PC-9 (cell line): ENCODE data around the gene EYA2. TPM values are rescaled to one million over a fixed set of nuclear protein-coding genes. Genes with fewer than 3 reads are reported as not detected.

Experiments
- BruUV-seq: library from RNA; stranded (reverse); fragments of 400-500 nt; replicated peaks from 2 replicates; lab custom pipeline; 2021; lab: Mats Ljungman, UMichigan
- CTCF ChIA-PET: fragments of 300-600 bp; sonication (Branson Sonifier 250); formaldehyde crosslinking; loops from one replicate; lab custom pipeline; 2022; ENCODE audit warnings: antibody characterized with exemption; lab: Charles Lee
- POLR2A ChIA-PET: fragments of 300-600 bp; sonication (Branson Sonifier 250); formaldehyde crosslinking; loops from one replicate; lab custom pipeline; 2022; ENCODE audit warnings: antibody characterized with exemption; ENCODE audit not compliant: unreplicated experiment; lab: Charles Lee
- DNase-seq, 2 experiments: peaks; one replicate each; pipeline versions ENCODE4 v3.0.0 to v3.0.0-alpha.2; 2015 to 2022; ENCODE audit warnings: mixed read lengths in 1 of 2
- H2AFZ ChIP-seq: fragments of 200-600 bp; sonication (generic); 2 replicates; pipeline ENCODE4 v1.8.1; 2017; ENCODE audit warnings: antibody characterized with exemption
- H3F3A ChIP-seq: fragments of 200-600 bp; sonication (generic); 2 replicates; pipeline ENCODE4 v1.8.1; 2017; ENCODE audit warnings: antibody characterized with exemption, mild to moderate bottlenecking, low read depth; ENCODE audit not compliant: insufficient read depth
- H3K27ac ChIP-seq: fragments of 200-600 bp; sonication (generic); 2 replicates; pipeline ENCODE4 v1.6.1; 2016; ENCODE audit warnings: mixed run types
- H3K27me3 ChIP-seq: fragments of 200-600 bp; sonication (generic); 2 replicates; pipeline ENCODE4 v1.6.1; 2016; ENCODE audit warnings: low read depth, mixed run types; ENCODE audit not compliant: insufficient read depth
- H3K36me3 ChIP-seq: fragments of 200-600 bp; sonication (generic); 2 replicates; pipeline ENCODE4 v1.6.1; 2016; ENCODE audit warnings: low read depth, mixed run types
- H3K4me1 ChIP-seq: fragments of 200-600 bp; sonication (generic); replicated peaks from 2 replicates; pipeline ENCODE4 v1.6.1; 2016; ENCODE audit warnings: mixed run types; ENCODE audit not compliant: insufficient read depth
- H3K4me2 ChIP-seq: fragments of 200-600 bp; sonication (generic); 2 replicates; pipeline ENCODE4 v1.6.1; 2017; ENCODE audit warnings: mixed run types
- H3K4me3 ChIP-seq: fragments of 200-600 bp; sonication (generic); 2 replicates; pipeline ENCODE4 v1.6.1; 2016; ENCODE audit warnings: mixed run types
- H3K79me2 ChIP-seq: fragments of 200-600 bp; sonication (generic); 2 replicates; pipeline ENCODE4 v1.6.1; 2017; ENCODE audit warnings: low read depth, mixed run types
- H3K9me2 ChIP-seq: fragments of 200-600 bp; sonication (generic); 2 replicates; pipeline ENCODE4 v1.8.1; 2017; ENCODE audit warnings: mild to moderate bottlenecking; ENCODE audit not compliant: insufficient read depth
- H3K9me3 ChIP-seq: fragments of 200-600 bp; sonication (generic); 2 replicates; pipeline ENCODE4 v1.8.1; 2016; ENCODE audit warnings: low read depth; ENCODE audit not compliant: insufficient read depth
- H4K20me1 ChIP-seq: fragments of 200-600 bp; sonication (generic); 2 replicates; pipeline ENCODE4 v1.8.1; 2017; ENCODE audit not compliant: insufficient read depth
- EZH2 ChIP-seq: fragments of 200-600 bp; sonication (generic); IDR thresholded peaks from 2 replicates; pipeline ENCODE4 v1.8.0; 2017; ENCODE audit warnings: antibody characterized with exemption, low read depth
- intact Hi-C: fragments of 100-400 bp; cut with micrococcal nuclease; formaldehyde crosslinking; loops from one replicate; pipeline ENCODE4 v1.10.0; 2022; ENCODE audit not compliant: unreplicated experiment
- total RNA-seq: library from RNA; stranded (reverse); gene quantifications from 2 replicates; pipeline ENCODE4 v1.2.3, GENCODE V29; 2021
- TF ChIP-seq, protein P1 (sequence below): fragments of 200-600 bp; sonication (generic); conservative IDR thresholded peaks from 2 replicates; pipeline ENCODE4 v1.6.1; 2017; ENCODE audit warnings: mixed run types, antibody characterized with exemption, mild to moderate bottlenecking, moderate library complexity

The EYA2 gene
- total RNA-seq, 1 experiment from 2014 or later, result not detected

DNA sequence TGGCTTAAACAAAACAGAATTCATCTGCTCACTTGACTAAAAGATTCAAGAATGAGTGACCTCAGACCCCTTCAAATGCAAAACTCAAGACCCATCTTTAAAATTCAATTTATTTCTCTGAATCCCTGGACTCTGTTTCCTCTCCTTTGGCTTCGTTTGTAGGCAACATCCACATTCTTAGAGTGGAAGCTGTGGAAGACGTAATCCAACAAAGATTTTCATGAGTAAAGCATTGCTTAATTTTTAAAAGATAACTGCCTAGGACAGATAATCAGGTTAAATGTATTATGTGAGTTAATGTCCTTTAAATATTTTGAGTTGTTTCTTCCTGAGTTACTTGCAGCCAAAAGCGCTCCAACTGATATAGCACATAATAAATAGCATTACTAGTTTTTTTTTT is 297.3 kb downstream of the EYA2 start:
- Histone ChIP-seq H3K27me3 (peaks cover 3% of the 10 kb centered on the region; the same call in 1 of the 2 replicates), H3K36me3 (no peaks in the 10 kb centered on the region), H3K4me3 (no peak overlapping the region), H2AFZ (no peak overlapping the region), H3K27ac (no peak overlapping the region), H3K4me1 (peaks cover 8% of the 10 kb centered on the region; the same call in 1 of the 2 replicates), H3K79me2 (no peaks in the 10 kb centered on the region), H3F3A (peaks cover 8% of the 10 kb centered on the region; the same call in 1 of the 2 replicates), H4K20me1 (no peaks in the 10 kb centered on the region), H3K4me2 (no peak overlapping the region), H3K9me2 (no peaks in the 10 kb centered on the region), H3K9me3 (peaks cover 12% of the 10 kb centered on the region)
- intact Hi-C loops, result loop anchor here (10.0 kb wide), 1 partner anchor 437 kb away; no protein-coding TSS in a partner anchor
- ChIA-PET POLR2A (no interaction called here), CTCF (no interaction called here)
- DNase-seq, result no peak
- TF ChIP-seq EZH2, result no peak
- TF ChIP-seq, protein P1, sequence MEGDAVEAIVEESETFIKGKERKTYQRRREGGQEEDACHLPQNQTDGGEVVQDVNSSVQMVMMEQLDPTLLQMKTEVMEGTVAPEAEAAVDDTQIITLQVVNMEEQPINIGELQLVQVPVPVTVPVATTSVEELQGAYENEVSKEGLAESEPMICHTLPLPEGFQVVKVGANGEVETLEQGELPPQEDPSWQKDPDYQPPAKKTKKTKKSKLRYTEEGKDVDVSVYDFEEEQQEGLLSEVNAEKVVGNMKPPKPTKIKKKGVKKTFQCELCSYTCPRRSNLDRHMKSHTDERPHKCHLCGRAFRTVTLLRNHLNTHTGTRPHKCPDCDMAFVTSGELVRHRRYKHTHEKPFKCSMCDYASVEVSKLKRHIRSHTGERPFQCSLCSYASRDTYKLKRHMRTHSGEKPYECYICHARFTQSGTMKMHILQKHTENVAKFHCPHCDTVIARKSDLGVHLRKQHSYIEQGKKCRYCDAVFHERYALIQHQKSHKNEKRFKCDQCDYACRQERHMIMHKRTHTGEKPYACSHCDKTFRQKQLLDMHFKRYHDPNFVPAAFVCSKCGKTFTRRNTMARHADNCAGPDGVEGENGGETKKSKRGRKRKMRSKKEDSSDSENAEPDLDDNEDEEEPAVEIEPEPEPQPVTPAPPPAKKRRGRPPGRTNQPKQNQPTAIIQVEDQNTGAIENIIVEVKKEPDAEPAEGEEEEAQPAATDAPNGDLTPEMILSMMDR, result no peak
- no TSS peak for BruUV-seq

DNA sequence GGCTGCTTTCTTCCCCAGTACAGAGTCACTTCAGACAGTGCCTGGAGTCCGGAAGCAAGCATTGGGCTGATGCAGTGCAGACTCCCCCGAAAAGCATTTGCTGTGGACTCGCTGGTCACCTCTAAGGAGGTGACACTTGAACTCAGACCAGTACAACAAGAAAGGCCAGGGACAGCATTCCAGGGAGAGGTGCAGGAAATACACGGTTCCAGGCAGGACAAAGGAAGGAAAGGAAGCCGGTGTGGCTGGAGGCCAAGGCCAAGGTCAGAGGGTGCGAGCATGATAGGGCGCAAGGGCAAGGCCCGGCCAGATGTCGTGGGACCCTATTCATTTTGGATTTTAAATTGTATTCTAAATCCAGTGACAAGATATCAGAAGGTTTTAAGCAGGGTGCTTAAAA is 300.9 kb downstream of the EYA2 start:
- CTCF ChIA-PET, result no interaction called here

DNA sequence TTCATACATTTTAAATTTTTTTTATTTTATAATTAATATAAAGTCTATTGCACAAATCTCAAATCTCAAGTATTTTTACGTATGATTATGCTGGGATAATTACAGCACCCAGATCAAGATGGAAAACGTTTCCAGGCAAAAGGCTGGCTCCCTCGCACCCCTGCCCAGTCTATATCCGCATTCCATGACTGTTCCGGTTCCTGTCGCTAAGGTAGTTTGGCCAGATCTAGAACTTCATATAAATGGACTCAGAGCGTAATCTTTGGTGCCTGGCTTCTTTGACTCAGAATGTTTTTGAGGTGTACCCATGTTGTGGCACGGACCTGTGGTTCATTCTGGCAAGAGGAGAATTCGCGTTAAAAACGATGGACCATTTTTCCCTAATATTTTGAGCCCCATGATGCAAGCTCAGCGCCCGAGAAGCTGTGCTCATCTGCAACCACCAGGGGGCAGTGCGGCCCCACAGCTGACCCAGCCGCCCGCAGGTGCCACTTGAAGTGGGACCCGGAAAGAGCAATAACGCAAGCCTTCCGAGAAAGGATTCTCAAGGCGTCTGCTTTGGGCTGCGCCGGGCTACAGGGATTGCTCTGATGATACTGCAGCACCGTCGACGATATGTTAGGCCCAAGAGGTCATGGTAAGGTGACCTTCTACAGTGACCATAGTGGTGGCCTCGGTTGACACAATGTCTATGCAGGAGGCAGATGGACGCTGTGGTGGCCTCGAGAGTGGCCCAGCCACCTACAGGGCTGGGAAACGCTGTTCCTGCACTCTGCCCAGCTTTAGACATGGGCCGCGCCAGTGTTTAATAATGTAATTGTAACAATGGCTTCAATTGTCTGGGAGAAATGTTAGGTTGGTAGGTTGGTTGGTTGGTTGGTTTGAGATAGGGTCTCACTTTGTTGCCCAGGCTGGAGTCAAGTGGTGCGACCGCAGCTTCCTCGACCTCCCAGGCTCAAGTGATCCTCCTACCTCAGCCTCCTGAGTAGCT is 301.7 kb downstream of the EYA2 start:
- Histone ChIP-seq H3K9me2 (no peaks in the 10 kb centered on the region), H3K36me3 (no peaks in the 10 kb centered on the region), H4K20me1 (no peaks in the 10 kb centered on the region), H3K4me3 (no peak overlapping the region), H3K27me3 (no peaks in the 10 kb centered on the region), H2AFZ (peak overlapping the region; percentile 62), H3K79me2 (no peaks in the 10 kb centered on the region), H3K4me1 (0 out of 2 replicates have a peak, but pooled peaks cover 10% of the 10 kb centered on the region), H3K9me3 (peaks cover 7% of the 10 kb centered on the region), H3K27ac (no peak overlapping the region), H3K4me2 (peak overlapping the region; percentile 54), H3F3A (no peaks in the 10 kb centered on the region; the same call in 1 of the 2 replicates)
- BruUV-seq, result no TSS peak
- DNase-seq, result peak; percentile 72 to 82
- intact Hi-C loops, result loop anchor here (1.0 to 10.0 kb wide), 5 partner anchors 76 to 1101 kb away; no protein-coding TSS in a partner anchor
- TF ChIP-seq, protein P1, result peak; percentile 99
- TF ChIP-seq EZH2, result no peak
- ChIA-PET CTCF (interaction anchor here (0.5 to 1.1 kb wide), 4 partner anchors 9 to 359 kb away, joined by 3 to 10 read pairs (median 8); no protein-coding TSS in a partner anchor), POLR2A (no interaction called here)

More for the DNA sequence above, 300.9 kb downstream of the EYA2 start:
- DNase-seq, result no peak
- Histone ChIP-seq H2AFZ (no peak overlapping the region), H4K20me1 (no peaks in the 10 kb centered on the region), H3K36me3 (no peaks in the 10 kb centered on the region), H3K4me2 (no peak overlapping the region), H3K9me2 (no peaks in the 10 kb centered on the region), H3K27ac (no peak overlapping the region), H3K27me3 (no peaks in the 10 kb centered on the region), H3K9me3 (peaks cover 7% of the 10 kb centered on the region), H3K79me2 (no peaks in the 10 kb centered on the region), H3F3A (peaks cover 6% of the 10 kb centered on the region; the same call in 1 of the 2 replicates), H3K4me1 (peaks cover 11% of the 10 kb centered on the region; the same call in 1 of the 2 replicates), H3K4me3 (no peak overlapping the region)
- BruUV-seq, result no TSS peak
- TF ChIP-seq EZH2, result no peak
- TF ChIP-seq, protein P1, result no peak
- intact Hi-C loops, result loop anchor here (5.0 to 10.0 kb wide), 2 partner anchors 441 to 1102 kb away; no protein-coding TSS in a partner anchor
- POLR2A ChIA-PET, result interaction anchor here (0.6 to 0.7 kb wide), 2 partner anchors 109 to 188 kb away, joined by 3 read pairs; no protein-coding TSS in a partner anchor
